Keratinocyte (primary cell): ENCODE data around the gene SCUBE1. TPM values are rescaled to one million over a fixed set of nuclear protein-coding genes. Genes with fewer than 3 reads are reported as not detected.

Experiments used
- DNase-seq: peaks from one replicate; pipeline ENCODE4 v3.0.0-alpha.2; 2011; ENCODE audit warnings: low read depth, missing footprints, low spot score
- FAIRE-seq: peaks from 2 replicates; lab custom pipeline; 2011; peaks lifted over from hg19 to GRCh38; lab: Jason Lieb, UNC
- H2AFZ ChIP-seq: 2 replicates; pipeline ENCODE4 v1.6.0; 2012; ENCODE audit warnings: low read length, control low read depth, inconsistent platforms; ENCODE audit not compliant: control insufficient read depth
- H3K27ac ChIP-seq: 2 replicates; pipeline ENCODE4 v1.5.1; 2011; ENCODE audit warnings: low read length; ENCODE audit not compliant: control insufficient read depth, insufficient read depth
- H3K27me3 ChIP-seq: 3 replicates; pipeline ENCODE4 v1.6.0; 2011; ENCODE audit warnings: low read length; ENCODE audit not compliant: control insufficient read depth, insufficient read depth; ENCODE audit errors: extremely low read depth
- H3K36me3 ChIP-seq, 2 experiments: 2 replicates in 1 of 2; 3 replicates in 1 of 2; pipeline ENCODE4 v1.5.1; 2011; ENCODE audit warnings: low read length in 2 of 2, mild to moderate bottlenecking in 1 of 2; ENCODE audit not compliant: control insufficient read depth in 2 of 2, insufficient read depth in 2 of 2; ENCODE audit errors: extremely low read depth in 1 of 2
- H3K4me1 ChIP-seq: 3 replicates; pipeline ENCODE4 v1.5.1; 2011; ENCODE audit warnings: low read length; ENCODE audit not compliant: control insufficient read depth, insufficient read depth; ENCODE audit errors: extremely low read depth
- H3K4me2 ChIP-seq: 3 replicates; pipeline ENCODE4 v1.6.0; 2011; ENCODE audit warnings: low read depth, low read length; ENCODE audit not compliant: control insufficient read depth, insufficient read depth; ENCODE audit errors: extremely low read depth
- H3K4me3 ChIP-seq, 3 experiments: fragments of 200-600 bp in 1 of 3; sonication (generic) in 1 of 3; 2 replicates in 2 of 3; 3 replicates in 1 of 3; pipeline ENCODE4 v1.5.1; 2011 to 2016; ENCODE audit warnings: low read length in 3 of 3, mild to moderate bottlenecking in 3 of 3, control low read depth in 2 of 3, inconsistent platforms in 1 of 3, low read depth in 1 of 3, mixed read lengths in 1 of 3, mixed run types in 1 of 3, moderate library complexity in 1 of 3; ENCODE audit not compliant: control insufficient read depth in 2 of 3, insufficient read depth in 2 of 3; ENCODE audit errors: extremely low read depth in 1 of 3
- H3K79me2 ChIP-seq: 2 replicates; pipeline ENCODE4 v1.6.0; 2012; ENCODE audit warnings: low read length; ENCODE audit not compliant: control insufficient read depth, insufficient read depth
- H3K9ac ChIP-seq: 3 replicates; pipeline ENCODE4 v1.6.0; 2011; ENCODE audit warnings: low read length; ENCODE audit not compliant: control insufficient read depth, insufficient read depth; ENCODE audit errors: extremely low read depth
- H3K9me1 ChIP-seq: 3 replicates; pipeline ENCODE4 v1.6.0; 2011; ENCODE audit warnings: low read length; ENCODE audit not compliant: control insufficient read depth, insufficient read depth; ENCODE audit errors: extremely low read depth
- H3K9me3 ChIP-seq: 2 replicates; pipeline ENCODE4 v1.5.1; 2012; ENCODE audit warnings: low read depth, low read length; ENCODE audit not compliant: control insufficient read depth
- H4K20me1 ChIP-seq: 3 replicates; pipeline ENCODE4 v1.6.0; 2011; ENCODE audit warnings: low read length; ENCODE audit not compliant: control insufficient read depth, insufficient read depth; ENCODE audit errors: extremely low read depth
- CTCF ChIP-seq, 3 experiments: IDR thresholded peaks in 1 of 3; conservative IDR thresholded peaks in 1 of 3; optimal IDR thresholded peaks in 1 of 3; 2 replicates in 2 of 3; 3 replicates in 1 of 3; pipeline versions ENCODE3 to v1.5.1; 2011; ENCODE audit warnings: low read length in 3 of 3, mild to moderate bottlenecking in 3 of 3, moderate library complexity in 2 of 3, control low read depth in 1 of 3, inconsistent platforms in 1 of 3; ENCODE audit not compliant: insufficient read depth in 2 of 3; ENCODE audit errors: extremely low read depth in 1 of 3
- EZH2 ChIP-seq: IDR thresholded peaks from one replicate; pipeline ENCODE4 v1.6.1; 2012; ENCODE audit warnings: inconsistent platforms, mild to moderate bottlenecking, low read length, moderate library complexity
- dilution Hi-C: fragments of 300-500 bp; cut with MboI; formaldehyde crosslinking; loops from one replicate; pipeline ENCODE4 v1.7.0; 2020; ENCODE audit warnings: low sequenced_read_pairs; ENCODE audit not compliant: extremely low pct_ligation_motif_present
- polyA plus RNA-seq, 5 experiments: library from polyadenylated mRNA; depleted of rRNA in 3 of 5; stranded (reverse) in 3 of 5; stranded (forward) in 1 of 5; unstranded in 1 of 5; fragments of >200 nt; gene quantifications; 1 replicate in 1 of 5; 2 replicates in 3 of 5; 3 replicates in 1 of 5; pipeline versions ENCODE4 v1.2.1 to v1.2.3, GENCODE V29; 2011 to 2012; ENCODE audit warnings: missing spikeins in 2 of 5, low read depth in 1 of 5, low replicate concordance in 1 of 5

The SCUBE1 gene
- polyA plus RNA-seq, 1 donor (not counting 4 experiments of a cell fraction or from before 2014, with no cell fraction given): not detected

- Histone ChIP-seq H3K4me1 (no peaks in the 10 kb centered on the region), H3K79me2 (no peaks in the 10 kb centered on the region), H3K36me3 (no peaks in the 10 kb centered on the region), H3K4me2 (no peak overlapping the region), H3K4me3 (no peak overlapping the region), H3K9ac (no peak overlapping the region), H2AFZ (no peak overlapping the region), H4K20me1 (no peaks in the 10 kb centered on the region), H3K9me1 (no peaks in the 10 kb centered on the region), H3K27me3 (peaks cover 6% of the 10 kb centered on the region), H3K27ac (no peak overlapping the region), H3K9me3 (no peaks in the 10 kb centered on the region)
- TF ChIP-seq EZH2 (no peak), CTCF (optimal IDR thresholded peaks at IDR 0.05 in 1 of 3, IDR thresholded peaks at IDR 0.05 in 1 of 3, conservative IDR thresholded peaks at IDR 0.05 in 1 of 3; ENCODE audit: extremely low read depth in 1 of 3, insufficient read depth in 2 of 3, low read length in 3 of 3) (no peak)
- DNase-seq: no peak
- dilution Hi-C loops: no loop called here
- FAIRE-seq: no peak
Observed at GRCh38 chr22:43308060-43308830, 34.9 kb downstream of the SCUBE1 start.

GRCh38 chr22:43305806-43306205 is 37.4 kb downstream of the SCUBE1 start:
- Histone ChIP-seq H3K27ac (no peak overlapping the region), H3K9me3 (no peaks in the 10 kb centered on the region), H3K9me1 (no peaks in the 10 kb centered on the region), H3K79me2 (no peaks in the 10 kb centered on the region), H3K4me1 (no peaks in the 10 kb centered on the region), H3K27me3 (peaks cover 9% of the 10 kb centered on the region), H3K4me3 (no peak overlapping the region), H4K20me1 (no peaks in the 10 kb centered on the region), H3K9ac (no peak overlapping the region), H2AFZ (no peak overlapping the region), H3K4me2 (no peak overlapping the region), H3K36me3 (no peaks in the 10 kb centered on the region)
- no peak for TF ChIP-seq EZH2
- TF ChIP-seq CTCF (optimal IDR thresholded peaks at IDR 0.05 in 1 of 3, IDR thresholded peaks at IDR 0.05 in 1 of 3, conservative IDR thresholded peaks at IDR 0.05 in 1 of 3; ENCODE audit: extremely low read depth in 1 of 3, insufficient read depth in 2 of 3, low read length in 3 of 3): no peak
- no peak for FAIRE-seq
- dilution Hi-C loops: no loop called here
- no peak for DNase-seq
